Astrocyte (in vitro differentiated cells and primary cell): ENCODE results near the gene TTC23L.

ENCODE experiments used
- CTCF ChIP-seq: IDR thresholded peaks from 2 replicates; pipeline ENCODE4 v1.5.1; 2011; ENCODE audit warnings: low read depth, mild to moderate bottlenecking, inconsistent platforms, low read length, moderate library complexity; ENCODE audit not compliant: insufficient read depth
- EZH2 ChIP-seq: IDR thresholded peaks from 2 replicates; pipeline ENCODE4 v1.6.1; 2012; ENCODE audit warnings: mild to moderate bottlenecking, low read length, inconsistent platforms; ENCODE audit not compliant: insufficient read depth

GRCh38 chr5:34843497-34843896, 4.5 kb downstream of the TTC23L start:
- no peak for TF ChIP-seq CTCF
- TF ChIP-seq EZH2, result no peak
